Right lobe of liver (tissue), 4 donors: ENCODE data around the gene ADGRD1.

Experiments used
- CTCF ChIP-seq, 4 donors: fragments of 200-600 bp in 3 of 4; fragments of 450-650 bp in 1 of 4; IDR thresholded peaks; one replicate each; pipeline versions ENCODE4 v1.5.1 to v1.8.0; 2016 to 2022; ENCODE audit warnings: antibody characterized with exemption in 4 of 4, mild to moderate bottlenecking in 2 of 4
- POLR2A ChIP-seq: fragments of 450-650 bp; IDR thresholded peaks from one replicate; pipeline ENCODE4 v1.6.1; 2017; ENCODE audit warnings: antibody characterized with exemption, mild to moderate bottlenecking
- donor health status: DM: no; HTN: no; CAD: no.
- donor health status: DM: no; HTN: no; CAD: no.
- donor health status: DM: no; HTN: yes; CAD: no.

GRCh38 chr12:130954544-130954831, 781 bp downstream of the ADGRD1 start:
- TF ChIP-seq CTCF (IDR thresholded peaks at IDR 0.05) (no peak), POLR2A (no peak)
